Measurements from ENCODE around the gene SPIN4.

The SPIN4 gene

DNA sequence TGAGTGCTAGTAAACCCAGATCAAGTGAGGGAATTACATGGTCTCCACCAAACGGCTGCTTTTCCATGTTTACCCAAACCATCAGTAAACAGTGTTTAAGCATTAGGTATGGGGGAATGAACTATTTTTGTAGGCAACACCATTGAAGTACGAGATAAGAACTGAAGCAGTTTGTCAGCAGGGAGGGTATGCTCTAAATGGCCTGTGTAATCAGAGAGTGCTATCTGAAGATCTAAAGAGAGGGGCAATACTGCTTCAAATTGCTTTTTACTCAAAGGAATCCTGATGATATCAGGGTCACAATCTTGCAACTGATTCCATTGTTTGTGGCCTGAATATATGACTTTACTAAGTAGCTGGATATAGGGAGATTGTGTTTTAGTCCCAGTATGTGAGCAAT, 10.4 kb upstream of the SPIN4 start:
- TF ChIP-seq, protein P1, sequence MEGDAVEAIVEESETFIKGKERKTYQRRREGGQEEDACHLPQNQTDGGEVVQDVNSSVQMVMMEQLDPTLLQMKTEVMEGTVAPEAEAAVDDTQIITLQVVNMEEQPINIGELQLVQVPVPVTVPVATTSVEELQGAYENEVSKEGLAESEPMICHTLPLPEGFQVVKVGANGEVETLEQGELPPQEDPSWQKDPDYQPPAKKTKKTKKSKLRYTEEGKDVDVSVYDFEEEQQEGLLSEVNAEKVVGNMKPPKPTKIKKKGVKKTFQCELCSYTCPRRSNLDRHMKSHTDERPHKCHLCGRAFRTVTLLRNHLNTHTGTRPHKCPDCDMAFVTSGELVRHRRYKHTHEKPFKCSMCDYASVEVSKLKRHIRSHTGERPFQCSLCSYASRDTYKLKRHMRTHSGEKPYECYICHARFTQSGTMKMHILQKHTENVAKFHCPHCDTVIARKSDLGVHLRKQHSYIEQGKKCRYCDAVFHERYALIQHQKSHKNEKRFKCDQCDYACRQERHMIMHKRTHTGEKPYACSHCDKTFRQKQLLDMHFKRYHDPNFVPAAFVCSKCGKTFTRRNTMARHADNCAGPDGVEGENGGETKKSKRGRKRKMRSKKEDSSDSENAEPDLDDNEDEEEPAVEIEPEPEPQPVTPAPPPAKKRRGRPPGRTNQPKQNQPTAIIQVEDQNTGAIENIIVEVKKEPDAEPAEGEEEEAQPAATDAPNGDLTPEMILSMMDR (IDR thresholded peaks at IDR 0.05; ENCODE audit: low read depth, low read length): no peak
- no peak overlapping the region for H3K4me3 ChIP-seq (replicated peaks in 1 of 2; ENCODE audit: low read depth in 2 of 2, low read length in 2 of 2)
- no peak for DNase-seq (ENCODE audit: low read depth in 2 of 2)

DNA sequence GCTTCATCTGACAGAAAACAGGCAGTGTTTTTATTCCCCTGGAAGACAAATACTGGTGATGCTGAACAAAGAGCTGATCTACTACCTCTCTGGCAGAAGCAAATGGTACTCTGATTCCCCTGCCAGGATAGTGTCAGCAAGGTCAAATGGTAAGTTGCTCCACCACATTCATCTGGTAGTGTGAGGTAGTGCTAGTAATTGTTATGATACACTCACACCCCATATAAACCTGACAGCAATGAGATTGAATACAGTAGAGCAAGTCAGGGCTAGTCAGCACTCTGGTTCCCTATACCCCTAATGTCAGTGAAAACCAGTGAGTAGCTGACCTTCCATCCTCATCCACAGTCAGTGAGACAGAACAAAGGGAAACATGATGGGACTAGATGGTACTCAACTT, 3.4 kb upstream of the SPIN4 start:
- no peak overlapping the region for H3K4me3 ChIP-seq (replicated peaks in 1 of 2; ENCODE audit: low read depth in 2 of 2, low read length in 2 of 2)
- TF ChIP-seq, protein P1 (IDR thresholded peaks at IDR 0.05; ENCODE audit: low read depth, low read length): no peak
- DNase-seq (ENCODE audit: low read depth in 2 of 2): no peak

DNA sequence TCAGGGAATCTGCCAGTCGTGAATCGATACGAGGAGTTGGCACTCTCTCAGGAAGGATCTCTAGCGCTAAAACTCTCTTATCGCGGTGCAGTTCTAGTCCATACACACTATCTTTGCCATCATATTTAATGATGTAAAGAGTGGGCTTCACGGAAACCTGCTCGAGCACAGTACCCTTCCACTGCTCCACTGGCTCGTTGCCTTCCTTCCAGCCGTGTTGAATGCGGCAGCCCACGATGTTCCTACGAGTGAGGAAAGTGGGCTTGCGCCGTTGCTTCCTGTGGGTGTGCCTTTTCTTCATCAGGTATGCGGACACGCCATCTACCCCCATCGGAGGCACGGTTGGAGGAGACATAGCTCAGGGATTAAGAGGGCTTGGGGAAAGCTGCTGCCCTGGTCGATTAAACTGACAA, 661 bp downstream of the SPIN4 start:
- peak in 1 of 2 donors; percentile 6 for DNase-seq (ENCODE audit: low read depth in 2 of 2)
- TF ChIP-seq, protein P1 (IDR thresholded peaks at IDR 0.05; ENCODE audit: low read depth, low read length): no peak
- H3K4me3 ChIP-seq (replicated peaks in 1 of 2; ENCODE audit: low read depth in 2 of 2, low read length in 2 of 2): peak overlapping the region; percentile 64 to 68

DNA sequence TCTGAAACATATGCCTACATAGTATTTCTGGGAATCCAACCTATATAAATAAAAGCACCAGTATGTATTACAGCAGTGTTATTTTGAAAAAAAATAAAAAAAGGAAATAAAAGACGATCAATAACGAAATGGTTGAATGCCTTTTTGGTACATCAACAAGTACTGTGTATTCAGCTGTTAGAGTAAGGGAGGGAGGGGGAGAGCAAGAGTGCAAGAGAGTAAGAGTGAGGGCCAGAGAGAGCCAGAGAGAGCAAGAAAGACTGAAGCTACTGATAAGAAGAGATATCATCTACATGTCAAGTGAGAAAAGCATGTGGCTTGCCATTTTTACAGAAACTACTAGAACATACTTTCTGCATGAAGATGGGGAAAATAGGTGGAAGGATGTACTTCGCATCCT, 1.8 kb downstream of the SPIN4 start:
- no peak for DNase-seq (ENCODE audit: low read depth in 2 of 2)
- TF ChIP-seq, protein P1 (IDR thresholded peaks at IDR 0.05; ENCODE audit: low read depth, low read length): no peak
- no peak overlapping the region for H3K4me3 ChIP-seq (replicated peaks in 1 of 2; ENCODE audit: low read depth in 2 of 2, low read length in 2 of 2)

DNA sequence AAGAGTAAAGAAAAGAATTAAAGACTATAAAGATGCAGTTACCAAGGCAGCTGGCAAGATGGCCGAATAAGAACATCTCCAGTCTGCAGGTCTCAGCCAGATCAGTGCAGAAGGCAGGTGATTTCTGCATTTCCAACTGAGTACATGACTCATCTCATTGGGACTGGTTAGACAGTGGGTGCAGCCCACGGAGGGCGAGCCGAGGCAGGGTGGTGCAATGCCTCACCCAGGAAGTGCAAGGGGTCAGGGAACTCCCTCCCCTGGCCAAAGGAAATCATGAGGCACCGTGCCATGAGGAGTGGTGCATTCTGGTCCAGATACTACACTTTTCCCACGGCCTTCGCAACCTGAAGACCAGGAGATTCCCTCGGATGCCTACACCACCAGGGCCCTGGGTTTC, 20.5 kb downstream of the SPIN4 start:
- DNase-seq (ENCODE audit: low read depth in 2 of 2): peak in 1 of 2 donors; percentile 36
- no peak overlapping the region for H3K4me3 ChIP-seq (replicated peaks in 1 of 2; ENCODE audit: low read depth in 2 of 2, low read length in 2 of 2)
- TF ChIP-seq, protein P1 (IDR thresholded peaks at IDR 0.05; ENCODE audit: low read depth, low read length): no peak

DNA sequence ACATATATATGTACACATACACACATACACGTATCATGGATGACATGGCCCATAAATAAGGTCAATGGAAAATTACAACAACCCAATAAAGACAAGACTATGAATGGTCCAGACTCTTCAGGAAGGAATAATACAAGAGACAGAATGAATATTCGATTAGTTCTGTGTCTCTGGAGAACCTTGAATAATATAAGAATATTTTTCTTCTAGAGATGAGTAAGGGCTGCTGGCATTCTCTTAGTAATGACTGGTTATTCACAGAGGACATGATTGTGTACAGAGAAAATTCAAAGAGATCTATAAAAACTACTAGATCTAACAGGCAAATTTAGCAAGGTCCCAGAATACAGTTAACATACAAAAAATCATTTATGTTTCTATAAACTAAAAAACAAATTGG, 23.3 kb downstream of the SPIN4 start:
- DNase-seq (ENCODE audit: low read depth in 2 of 2): peak in 1 of 2 donors; percentile 40
- no peak overlapping the region for H3K4me3 ChIP-seq (replicated peaks in 1 of 2; ENCODE audit: low read depth in 2 of 2, low read length in 2 of 2)
- TF ChIP-seq, protein P1 (IDR thresholded peaks at IDR 0.05; ENCODE audit: low read depth, low read length): no peak

DNA sequence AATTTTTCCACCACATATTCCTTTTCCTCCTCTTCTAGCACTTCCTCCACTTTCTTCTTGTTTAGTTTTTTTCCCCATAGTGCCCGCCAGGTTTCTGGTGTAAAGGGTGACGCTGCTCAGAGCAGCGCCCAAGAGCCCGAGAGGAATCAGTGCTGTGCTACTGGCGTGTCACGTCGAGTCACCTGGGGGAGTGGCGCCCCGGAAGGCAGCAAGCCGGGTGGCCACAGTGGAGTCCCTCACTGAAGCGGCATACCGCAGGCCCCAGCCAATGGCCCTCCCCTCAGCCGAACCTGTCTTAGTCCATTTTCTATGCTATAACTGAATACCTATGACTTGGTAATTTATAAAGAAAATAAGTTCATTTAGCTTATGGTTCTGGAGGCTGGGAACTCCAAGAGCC, 51.5 kb downstream of the SPIN4 start:
- no peak for DNase-seq (ENCODE audit: low read depth in 2 of 2)

More for the DNA sequence above, 51.5 kb downstream of the SPIN4 start:
- H3K4me3 ChIP-seq (replicated peaks in 1 of 2; ENCODE audit: low read depth in 2 of 2, low read length in 2 of 2): no peak overlapping the region
- TF ChIP-seq, protein P1 (IDR thresholded peaks at IDR 0.05; ENCODE audit: low read depth, low read length): no peak
